GM13976 (cell line): ENCODE data around the gene KRT2.

Source experiments
- DNase-seq: peaks from one replicate; pipeline ENCODE4 v3.0.0; 2012; ENCODE audit warnings: low spot score
- in situ Hi-C: fragments of 300-500 bp; cut with MboI; formaldehyde crosslinking; loops from one replicate; pipeline ENCODE4 v1.12.0; 2022; ENCODE audit warnings: low sequenced_read_pairs, mixed read lengths, inconsistent platforms; ENCODE audit not compliant: unreplicated experiment
- TF ChIP-seq, protein P1 (sequence below): IDR thresholded peaks from 2 replicates; pipeline ENCODE4 v1.5.1; 2012; ENCODE audit warnings: borderline replicate concordance, mild to moderate bottlenecking; ENCODE audit not compliant: insufficient read depth; ENCODE audit errors: extremely low read depth, missing control alignments, control extremely low read depth

The KRT2 gene

DNA sequence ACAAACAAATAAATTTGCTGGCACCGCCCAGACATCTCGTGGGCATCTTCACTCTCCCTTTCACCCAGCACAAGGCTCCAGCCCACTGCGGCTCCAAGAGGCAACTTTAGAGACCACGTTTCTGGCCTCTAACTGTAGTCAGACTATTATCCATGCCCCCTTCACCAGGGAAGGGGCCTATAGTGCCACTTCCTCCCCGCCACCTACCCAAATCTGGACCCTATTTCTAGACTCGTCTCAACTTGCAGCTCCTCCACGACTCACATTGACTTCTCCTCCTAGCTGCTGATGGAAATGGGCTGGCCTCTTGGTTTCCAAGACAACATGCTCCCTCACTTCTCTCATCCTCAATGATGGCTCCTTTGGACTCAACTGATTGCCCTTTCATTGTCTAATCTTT lies 15.9 kb upstream of the KRT2 start:
- no peak for DNase-seq
- in situ Hi-C loops = no loop called here
- TF ChIP-seq, protein P1, sequence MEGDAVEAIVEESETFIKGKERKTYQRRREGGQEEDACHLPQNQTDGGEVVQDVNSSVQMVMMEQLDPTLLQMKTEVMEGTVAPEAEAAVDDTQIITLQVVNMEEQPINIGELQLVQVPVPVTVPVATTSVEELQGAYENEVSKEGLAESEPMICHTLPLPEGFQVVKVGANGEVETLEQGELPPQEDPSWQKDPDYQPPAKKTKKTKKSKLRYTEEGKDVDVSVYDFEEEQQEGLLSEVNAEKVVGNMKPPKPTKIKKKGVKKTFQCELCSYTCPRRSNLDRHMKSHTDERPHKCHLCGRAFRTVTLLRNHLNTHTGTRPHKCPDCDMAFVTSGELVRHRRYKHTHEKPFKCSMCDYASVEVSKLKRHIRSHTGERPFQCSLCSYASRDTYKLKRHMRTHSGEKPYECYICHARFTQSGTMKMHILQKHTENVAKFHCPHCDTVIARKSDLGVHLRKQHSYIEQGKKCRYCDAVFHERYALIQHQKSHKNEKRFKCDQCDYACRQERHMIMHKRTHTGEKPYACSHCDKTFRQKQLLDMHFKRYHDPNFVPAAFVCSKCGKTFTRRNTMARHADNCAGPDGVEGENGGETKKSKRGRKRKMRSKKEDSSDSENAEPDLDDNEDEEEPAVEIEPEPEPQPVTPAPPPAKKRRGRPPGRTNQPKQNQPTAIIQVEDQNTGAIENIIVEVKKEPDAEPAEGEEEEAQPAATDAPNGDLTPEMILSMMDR = no peak

DNA sequence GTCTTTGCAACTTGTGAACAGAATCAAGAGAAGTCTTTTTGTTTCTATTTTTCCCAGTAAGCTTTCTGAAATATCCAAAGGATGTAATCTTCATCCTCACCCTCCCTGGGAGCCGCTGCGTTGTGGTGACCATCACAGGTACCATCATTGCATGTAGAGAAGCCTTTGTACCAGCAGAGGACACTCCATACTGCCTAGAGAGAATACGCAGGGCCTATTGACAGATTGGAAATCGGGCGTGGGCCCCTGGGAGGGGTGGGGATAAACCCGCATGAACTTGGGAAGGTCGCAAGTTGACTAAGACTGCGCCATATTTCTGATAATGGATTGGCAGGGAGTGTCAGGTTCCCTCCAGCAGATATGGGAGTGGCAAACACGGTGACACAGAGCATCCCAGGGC lies 15.5 kb upstream of the KRT2 start:
- DNase-seq = no peak
- TF ChIP-seq, protein P1 = no peak
- in situ Hi-C loops = no loop called here

DNA sequence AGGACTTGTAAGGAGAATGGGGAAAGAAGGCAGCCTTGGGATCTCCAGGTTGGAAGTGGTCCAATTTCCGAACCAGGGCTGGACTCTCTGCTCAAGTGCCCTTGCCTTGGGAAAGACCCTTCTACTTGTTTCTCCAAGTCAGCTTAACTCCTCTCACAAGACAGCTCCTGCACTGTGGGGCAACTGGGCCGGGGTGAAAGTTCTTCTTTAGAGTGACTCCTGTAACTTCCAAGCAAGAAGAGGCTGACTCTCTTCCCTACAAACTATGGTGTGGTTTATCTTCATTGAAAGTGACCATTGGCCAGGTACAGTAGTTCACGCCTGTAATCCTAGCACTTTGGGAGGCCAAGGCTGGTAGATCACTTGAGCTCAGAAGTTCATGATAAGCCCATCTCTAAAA lies 14.5 kb upstream of the KRT2 start:
- in situ Hi-C loops = no loop called here

DNA sequence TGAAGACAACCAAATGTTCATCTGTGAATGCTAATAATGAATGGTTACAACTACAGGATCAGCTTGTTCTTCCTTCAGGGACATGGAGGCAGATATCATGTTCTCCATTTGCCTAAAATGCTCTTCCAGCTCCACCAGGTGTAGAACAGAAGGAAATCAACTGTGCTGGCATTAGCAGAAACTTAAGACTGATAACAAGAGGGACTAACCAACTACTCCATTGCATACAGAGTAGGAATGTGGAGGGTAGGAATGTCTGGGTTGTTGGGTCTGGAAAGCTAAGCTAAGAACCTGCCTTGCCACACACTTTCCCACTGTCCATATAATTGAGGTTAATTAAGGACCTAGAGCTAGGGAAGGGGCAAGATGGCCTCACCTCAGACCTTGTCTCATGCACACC lies 11.4 kb upstream of the KRT2 start:
- DNase-seq = no peak
- TF ChIP-seq, protein P1 = no peak
- in situ Hi-C loops = no loop called here

More for the DNA sequence above, 14.5 kb upstream of the KRT2 start:
- DNase-seq = no peak
- TF ChIP-seq, protein P1 = no peak

DNA sequence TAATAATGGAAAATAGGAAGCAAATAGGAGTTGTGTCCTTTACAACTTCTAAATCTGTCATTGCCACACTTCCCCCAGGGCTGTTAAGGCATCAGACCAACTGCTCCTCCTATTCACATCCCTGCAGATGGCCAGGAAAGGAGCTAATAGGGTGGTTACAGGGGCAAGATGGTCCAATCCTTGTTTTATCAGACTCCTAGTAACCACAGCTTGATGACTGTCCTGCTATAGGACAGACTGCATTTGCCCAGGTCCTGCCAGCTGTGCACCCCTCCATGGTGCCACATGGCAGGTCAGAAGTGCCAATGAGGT lies 10.9 kb upstream of the KRT2 start:
- TF ChIP-seq, protein P1 = no peak
- DNase-seq = no peak
- in situ Hi-C loops = no loop called here

DNA sequence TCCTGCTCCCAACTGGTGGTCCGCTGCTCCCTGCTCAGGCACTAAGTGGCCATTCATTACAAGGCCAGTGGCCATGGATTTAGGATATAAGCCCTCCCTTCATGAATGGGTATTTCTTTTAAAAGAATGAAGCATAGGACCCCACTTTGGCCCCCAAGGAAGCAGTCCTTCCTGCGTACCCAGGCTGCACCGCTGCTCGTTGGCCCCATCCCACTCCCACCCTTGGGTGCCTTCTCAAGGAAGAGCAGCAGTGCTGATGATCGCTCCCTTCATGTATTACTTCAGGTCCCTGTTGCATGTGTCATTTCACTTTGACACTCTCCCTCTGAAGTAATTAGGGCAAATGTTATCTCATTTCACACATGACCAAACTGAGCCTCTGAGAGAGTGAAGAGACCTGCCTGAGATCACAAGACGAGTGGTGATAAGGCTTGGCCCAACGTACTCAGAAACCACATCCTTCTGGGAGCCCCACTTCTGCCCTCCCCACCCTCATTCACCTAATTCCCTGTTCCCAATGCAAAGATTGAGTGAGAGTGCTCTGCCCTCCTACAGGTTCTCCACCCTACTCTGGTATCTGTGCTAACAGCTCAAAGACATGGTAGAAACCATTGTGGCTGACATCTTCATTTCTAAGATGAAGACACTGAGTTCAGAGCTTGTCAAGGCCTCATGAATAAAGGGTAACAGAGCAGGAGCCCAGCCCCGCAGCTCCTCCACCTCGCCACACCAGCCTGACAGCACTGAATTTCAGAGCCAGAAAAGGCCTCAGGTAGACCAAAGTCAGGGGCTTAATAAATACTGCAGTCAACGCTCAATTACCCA lies 10.3 kb upstream of the KRT2 start:
- in situ Hi-C loops = no loop called here
- TF ChIP-seq, protein P1 = no peak
- DNase-seq = no peak
